ENCODE results near the gene NUP160. TPM values are rescaled to one million over a fixed set of nuclear protein-coding genes. Genes with fewer than 3 reads are reported as not detected.
"Not testable (repeated sequence)": the region's sequence is repeated elsewhere in the genome, so short reads cannot be mapped to it uniquely, and the experiment has no call there.

The NUP160 gene
- total RNA-seq, 1 donor from 2014 or later, result 28.3 TPM

DNA sequence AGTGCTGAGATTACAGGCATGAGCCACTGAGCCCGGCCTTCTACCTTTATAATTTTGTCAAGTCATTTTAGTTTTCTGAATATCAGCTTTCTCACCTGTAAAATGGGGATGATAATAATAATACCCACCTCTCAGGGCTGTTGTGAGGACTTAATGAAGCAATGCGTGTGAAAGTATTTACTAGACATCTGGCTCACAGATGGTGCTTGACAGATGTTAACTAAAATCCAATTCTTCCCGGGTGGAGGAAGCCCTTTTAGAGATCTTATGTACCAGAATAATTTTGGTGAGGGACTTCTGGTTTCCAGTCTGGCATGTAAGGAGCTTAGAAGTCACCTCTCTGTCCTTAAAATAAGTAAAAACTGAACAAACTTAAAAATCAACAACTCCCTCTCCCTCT is 43.7 kb upstream of the NUP160 start:
- H3K4me3 Mint-ChIP-seq (ENCODE audit: unreplicated experiment), result no peak overlapping the region
- H3K36me3 Mint-ChIP-seq (ENCODE audit: unreplicated experiment), result no peaks in the 10 kb centered on the region
- no peak for DNase-seq (ENCODE audit: extremely low spot score, unreplicated experiment)
- no peaks in the 10 kb centered on the region for H3K9me3 Mint-ChIP-seq (ENCODE audit: unreplicated experiment)
- H3K4me1 Mint-ChIP-seq (ENCODE audit: unreplicated experiment), result peaks cover 2% of the 10 kb centered on the region
- peaks cover 3% of the 10 kb centered on the region for H3K27me3 Mint-ChIP-seq (ENCODE audit: unreplicated experiment)
- TF ChIP-seq, protein P1, sequence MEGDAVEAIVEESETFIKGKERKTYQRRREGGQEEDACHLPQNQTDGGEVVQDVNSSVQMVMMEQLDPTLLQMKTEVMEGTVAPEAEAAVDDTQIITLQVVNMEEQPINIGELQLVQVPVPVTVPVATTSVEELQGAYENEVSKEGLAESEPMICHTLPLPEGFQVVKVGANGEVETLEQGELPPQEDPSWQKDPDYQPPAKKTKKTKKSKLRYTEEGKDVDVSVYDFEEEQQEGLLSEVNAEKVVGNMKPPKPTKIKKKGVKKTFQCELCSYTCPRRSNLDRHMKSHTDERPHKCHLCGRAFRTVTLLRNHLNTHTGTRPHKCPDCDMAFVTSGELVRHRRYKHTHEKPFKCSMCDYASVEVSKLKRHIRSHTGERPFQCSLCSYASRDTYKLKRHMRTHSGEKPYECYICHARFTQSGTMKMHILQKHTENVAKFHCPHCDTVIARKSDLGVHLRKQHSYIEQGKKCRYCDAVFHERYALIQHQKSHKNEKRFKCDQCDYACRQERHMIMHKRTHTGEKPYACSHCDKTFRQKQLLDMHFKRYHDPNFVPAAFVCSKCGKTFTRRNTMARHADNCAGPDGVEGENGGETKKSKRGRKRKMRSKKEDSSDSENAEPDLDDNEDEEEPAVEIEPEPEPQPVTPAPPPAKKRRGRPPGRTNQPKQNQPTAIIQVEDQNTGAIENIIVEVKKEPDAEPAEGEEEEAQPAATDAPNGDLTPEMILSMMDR (IDR thresholded peaks at IDR 0.05), result no peak
- no peak overlapping the region for H3K27ac Mint-ChIP-seq (ENCODE audit: unreplicated experiment)

DNA sequence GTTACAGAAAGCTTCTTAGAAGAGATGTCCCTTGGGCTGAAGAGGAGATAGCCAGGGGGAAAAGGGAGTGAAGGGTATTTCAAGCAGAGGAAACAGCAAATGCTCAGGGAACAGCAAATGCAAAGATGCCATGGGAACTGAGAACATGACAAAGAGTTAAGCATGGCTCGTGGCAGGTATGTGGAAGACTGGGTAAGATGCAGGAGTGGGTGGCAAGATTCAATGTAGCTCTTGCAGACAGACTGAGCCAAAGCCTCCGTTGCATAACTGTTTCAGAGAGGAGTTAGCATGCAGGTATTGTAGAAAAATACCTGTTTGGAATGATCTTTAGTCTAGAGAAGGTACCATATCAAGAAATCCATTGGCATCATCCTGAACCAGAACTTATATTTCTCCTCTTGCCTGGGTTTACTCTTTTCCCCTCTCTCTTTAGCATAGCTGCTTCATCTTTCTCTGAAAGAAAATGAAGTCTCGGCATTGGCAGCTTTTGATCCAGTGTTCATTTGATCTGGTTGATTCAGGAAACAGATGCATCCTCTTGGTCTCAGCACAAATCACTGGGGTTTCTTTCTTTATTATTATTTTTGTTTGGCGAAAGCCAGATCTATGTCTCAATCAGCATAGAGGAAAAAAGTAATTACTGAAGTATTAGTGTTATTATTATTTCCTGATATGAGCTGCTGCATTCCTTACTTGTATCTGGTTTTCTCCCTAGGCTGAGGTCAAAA is 41.7 kb upstream of the NUP160 start:
- H3K27me3 Mint-ChIP-seq (ENCODE audit: unreplicated experiment), result peaks cover 2% of the 10 kb centered on the region
- TF ChIP-seq, protein P1 (IDR thresholded peaks at IDR 0.05), result no peak
- H3K4me3 Mint-ChIP-seq (ENCODE audit: unreplicated experiment), result no peak overlapping the region
- no peak overlapping the region for H3K27ac Mint-ChIP-seq (ENCODE audit: unreplicated experiment)
- no peaks in the 10 kb centered on the region for H3K9me3 Mint-ChIP-seq (ENCODE audit: unreplicated experiment)
- DNase-seq (ENCODE audit: extremely low spot score, unreplicated experiment), result no peak
- H3K4me1 Mint-ChIP-seq (ENCODE audit: unreplicated experiment), result peaks cover 7% of the 10 kb centered on the region
- no peaks in the 10 kb centered on the region for H3K36me3 Mint-ChIP-seq (ENCODE audit: unreplicated experiment)

DNA sequence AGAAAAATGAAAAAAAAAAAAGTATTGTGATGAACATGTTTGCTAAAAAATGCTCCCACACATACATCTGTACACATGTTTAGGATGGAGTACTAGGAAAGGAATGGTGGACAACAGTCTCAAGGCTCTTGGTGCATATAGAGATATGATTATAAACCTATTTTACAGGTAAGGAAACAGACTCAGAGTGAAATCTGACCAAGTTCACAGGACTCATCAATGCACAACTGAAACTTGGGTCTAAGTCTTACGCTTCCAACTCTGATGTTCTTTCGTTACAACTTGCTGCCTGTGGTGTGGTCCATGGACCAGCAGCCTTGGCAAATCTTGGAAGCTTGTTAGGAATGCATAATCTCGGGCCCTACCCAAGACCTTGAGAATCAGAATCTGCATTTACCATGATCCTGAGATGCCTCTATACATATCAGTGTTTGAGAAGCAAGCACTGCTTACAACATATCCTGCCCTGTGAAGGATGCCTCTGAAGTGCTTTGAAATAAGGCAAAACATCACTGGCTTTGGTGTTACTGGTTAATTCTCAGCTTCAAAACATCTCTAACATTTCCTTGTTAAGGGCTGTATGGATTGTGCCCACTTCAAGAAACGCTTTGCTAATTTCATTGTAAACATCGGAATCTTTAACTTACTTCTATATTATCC is 39.9 kb upstream of the NUP160 start:
- H3K36me3 Mint-ChIP-seq (ENCODE audit: unreplicated experiment), result no peaks in the 10 kb centered on the region
- H3K27me3 Mint-ChIP-seq (ENCODE audit: unreplicated experiment), result no peaks in the 10 kb centered on the region
- no peak overlapping the region for H3K27ac Mint-ChIP-seq (ENCODE audit: unreplicated experiment)
- H3K4me1 Mint-ChIP-seq (ENCODE audit: unreplicated experiment), result peaks cover 9% of the 10 kb centered on the region
- DNase-seq (ENCODE audit: extremely low spot score, unreplicated experiment), result no peak
- no peak overlapping the region for H3K4me3 Mint-ChIP-seq (ENCODE audit: unreplicated experiment)
- TF ChIP-seq, protein P1 (IDR thresholded peaks at IDR 0.05), result no peak
- no peaks in the 10 kb centered on the region for H3K9me3 Mint-ChIP-seq (ENCODE audit: unreplicated experiment)

DNA sequence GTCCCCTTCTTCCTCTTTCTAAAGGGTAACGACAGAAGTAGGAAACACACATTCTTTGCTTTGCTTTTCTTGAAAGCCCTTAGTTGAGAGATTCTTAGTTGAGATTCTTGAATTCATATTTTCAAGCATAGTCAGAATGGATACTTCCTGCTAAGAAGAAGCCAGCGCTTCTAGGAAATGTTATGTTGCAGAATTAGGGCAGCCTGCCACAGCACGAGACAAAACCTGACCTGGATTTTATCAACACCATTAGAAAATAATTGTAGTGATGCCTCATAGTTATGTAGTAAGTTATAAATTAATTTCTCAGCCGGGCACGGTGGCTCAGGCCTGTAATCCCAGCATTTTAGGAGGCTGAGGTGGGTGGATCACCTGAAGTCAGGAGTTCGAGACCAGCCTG is 37.9 kb upstream of the NUP160 start:
- Mint-ChIP-seq H3K4me1 (ENCODE audit: unreplicated experiment) (peaks cover 9% of the 10 kb centered on the region), H3K27ac (ENCODE audit: unreplicated experiment) (peak overlapping the region; percentile 82), H3K4me3 (ENCODE audit: unreplicated experiment) (peak overlapping the region; percentile 22), H3K36me3 (ENCODE audit: unreplicated experiment) (no peaks in the 10 kb centered on the region), H3K27me3 (ENCODE audit: unreplicated experiment) (no peaks in the 10 kb centered on the region), H3K9me3 (ENCODE audit: unreplicated experiment) (no peaks in the 10 kb centered on the region)
- no peak for DNase-seq (ENCODE audit: extremely low spot score, unreplicated experiment)
- TF ChIP-seq, protein P1 (IDR thresholded peaks at IDR 0.05), result no peak

DNA sequence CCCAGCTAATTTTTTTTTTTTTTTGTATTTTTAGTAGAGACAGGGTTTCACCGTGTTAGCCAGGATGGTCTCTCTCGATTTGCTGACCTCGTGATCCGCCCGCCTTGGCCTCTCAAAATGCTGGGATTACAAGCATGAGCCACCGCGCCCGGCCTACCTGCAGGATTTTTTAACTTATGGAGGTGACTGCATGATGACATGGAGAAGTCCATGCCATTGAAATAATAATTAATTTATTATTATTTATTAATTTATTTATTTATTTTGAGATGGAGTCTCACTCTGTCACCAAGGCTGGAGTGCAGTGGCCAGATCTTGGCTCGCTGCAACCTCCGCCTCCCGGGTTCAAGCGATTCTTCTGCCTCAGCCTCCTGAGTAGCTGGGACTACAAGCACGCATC is 34.3 kb upstream of the NUP160 start:
- not testable (repeated sequence) for H3K4me3 Mint-ChIP-seq (ENCODE audit: unreplicated experiment); H3K27me3 Mint-ChIP-seq (ENCODE audit: unreplicated experiment)

More for the DNA sequence above, 34.3 kb upstream of the NUP160 start:
- not testable (repeated sequence) for H3K9me3 Mint-ChIP-seq (ENCODE audit: unreplicated experiment); H3K36me3 Mint-ChIP-seq (ENCODE audit: unreplicated experiment); H3K27ac Mint-ChIP-seq (ENCODE audit: unreplicated experiment); DNase-seq (ENCODE audit: extremely low spot score, unreplicated experiment); H3K4me1 Mint-ChIP-seq (ENCODE audit: unreplicated experiment)

Measured in osteocyte (in vitro differentiated cells).